Activated CD4-positive, alpha-beta T cell treated with anti-CD3 and anti-CD28 coated beads for 36 hours (primary cell): ENCODE measurements around the gene PIP5K1B. TPM values are rescaled to one million over a fixed set of nuclear protein-coding genes. Genes with fewer than 3 reads are reported as not detected.

ENCODE experiments used
- ATAC-seq: fragments of 200-7000 bp; cut with Tn5 transposase; one replicate; pipeline ENCODE4 v1.10.0; 2021; ENCODE audit warnings: mild to moderate bottlenecking, moderate library complexity
- CTCF ChIA-PET: fragments of 350-600 bp; sonication (Branson Sonifier 250); formaldehyde crosslinking; loops from one replicate; lab custom pipeline; 2021; ENCODE audit warnings: antibody characterized with exemption; lab: Charles Lee
- POLR2A ChIA-PET: fragments of 350-600 bp; sonication (Branson Sonifier 250); formaldehyde crosslinking; loops from one replicate; lab custom pipeline; 2021; ENCODE audit warnings: antibody characterized with exemption, inconsistent platforms; lab: Charles Lee
- DNase-seq: peaks from one replicate; pipeline ENCODE4 v3.0.0-alpha.2; 2020
- H3K27ac Mint-ChIP-seq: one replicate; pipeline ENCODE4 v1.8.0; 2021; ENCODE audit warnings: mixed read lengths
- H3K27me3 Mint-ChIP-seq: one replicate; pipeline ENCODE4 v1.8.0; 2021; ENCODE audit warnings: mixed read lengths
- H3K36me3 Mint-ChIP-seq: one replicate; pipeline ENCODE4 v1.8.0; 2021; ENCODE audit warnings: low read depth, mixed read lengths
- H3K4me1 Mint-ChIP-seq: one replicate; pipeline ENCODE4 v1.8.0; 2021; ENCODE audit warnings: mixed read lengths
- H3K4me3 Mint-ChIP-seq: one replicate; pipeline ENCODE4 v1.8.0; 2021; ENCODE audit warnings: mild to moderate bottlenecking, moderate library complexity, mixed read lengths
- H3K9me3 Mint-ChIP-seq: one replicate; pipeline ENCODE4 v1.8.0; 2021; ENCODE audit warnings: low read depth, mixed read lengths
- intact Hi-C, 2 experiments: fragments of 100-400 bp; cut with DNase I in 1 of 2; cut with micrococcal nuclease in 1 of 2; formaldehyde crosslinking; loops; one replicate each; pipeline versions ENCODE4 v1.14.2 to v1.15.1; 2022 to 2024; cut with DNase I, micrococcal nuclease
- total RNA-seq, 2 experiments: library from RNA; stranded (reverse); gene quantifications; one replicate each; pipeline ENCODE4 v1.2.3, GENCODE V29; 2021

PIP5K1B gene
- total RNA-seq: 1 to 10 TPM; 1.6 TPM

- peak within 1 kb of the TSS; percentile 76 for H3K4me3 Mint-ChIP-seq
- peaks cover 18% of the 10 kb centered on the region for H3K4me1 Mint-ChIP-seq
- DNase-seq: peak; percentile 78
- ChIA-PET CTCF (interaction anchor here (0.6 to 1.1 kb wide), 2 partner anchors 76 to 373 kb away, joined by 3 to 4 read pairs; no protein-coding TSS in a partner anchor), POLR2A (no interaction called here)
- intact Hi-C loops: loop anchor here in 1 of 2 experiments (1.0 to 10.0 kb wide), 4 partner anchors 76 to 320 kb away; a partner anchor contains a TSS
- peak; percentile 97 for ATAC-seq
- no peaks in the 10 kb centered on the region for H3K36me3 Mint-ChIP-seq
- peaks cover 64% of the 10 kb centered on the region for H3K27me3 Mint-ChIP-seq
- H3K9me3 Mint-ChIP-seq: no peaks in the 10 kb centered on the region
- no peak within 1 kb of the TSS for H3K27ac Mint-ChIP-seq
These were observed at the start of gene PIP5K1B for GRCh38 chr9:68704814-68705530. Gene PIP5K1B, plus strand, starts transcription at chr9:68705240. Its CDS starts 117,375 bp downstream, at chr9:68822615.

GRCh38 chr9:68664036-68664435, 41.0 kb upstream of the PIP5K1B start:
- peaks cover 4% of the 10 kb centered on the region for H3K9me3 Mint-ChIP-seq
- no peaks in the 10 kb centered on the region for H3K36me3 Mint-ChIP-seq
- H3K27ac Mint-ChIP-seq: no peak overlapping the region
- ChIA-PET CTCF (no interaction called here), POLR2A (no interaction called here)
- ATAC-seq: no peak
- H3K27me3 Mint-ChIP-seq: peaks cover 9% of the 10 kb centered on the region
- no peaks in the 10 kb centered on the region for H3K4me1 Mint-ChIP-seq
- intact Hi-C loops: no loop called here
- no peak for DNase-seq
- H3K4me3 Mint-ChIP-seq: no peak overlapping the region

GRCh38 chr9:68668127-68668526, 36.9 kb upstream of the PIP5K1B start:
- intact Hi-C loops: no loop called here
- no peaks in the 10 kb centered on the region for H3K4me1 Mint-ChIP-seq
- POLR2A ChIA-PET: no interaction called here
- H3K9me3 Mint-ChIP-seq: no peaks in the 10 kb centered on the region
- peaks cover 3% of the 10 kb centered on the region for H3K27me3 Mint-ChIP-seq
- no peak overlapping the region for H3K4me3 Mint-ChIP-seq
- CTCF ChIA-PET: no interaction called here
- ATAC-seq (no peak), DNase-seq (no peak)
- H3K27ac Mint-ChIP-seq: no peak overlapping the region
- no peaks in the 10 kb centered on the region for H3K36me3 Mint-ChIP-seq

GRCh38 chr9:68669218-68669617, 35.8 kb upstream of the PIP5K1B start:
- Mint-ChIP-seq H3K36me3 (no peaks in the 10 kb centered on the region), H3K4me3 (no peak overlapping the region), H3K27ac (no peak overlapping the region), H3K4me1 (no peaks in the 10 kb centered on the region), H3K27me3 (peaks cover 7% of the 10 kb centered on the region), H3K9me3 (no peaks in the 10 kb centered on the region)
- intact Hi-C loops: no loop called here
- ChIA-PET CTCF (interaction anchor here (0.6 kb wide), 2 partner anchors 144 to 304 kb away, joined by 3 to 5 read pairs; no protein-coding TSS in a partner anchor), POLR2A (no interaction called here)
- DNase-seq (no peak), ATAC-seq (no peak)

GRCh38 chr9:68672215-68672614, 32.8 kb upstream of the PIP5K1B start:
- ChIA-PET POLR2A (no interaction called here), CTCF (no interaction called here)
- Mint-ChIP-seq H3K27me3 (peaks cover 15% of the 10 kb centered on the region), H3K27ac (no peak overlapping the region), H3K4me3 (no peak overlapping the region), H3K9me3 (no peaks in the 10 kb centered on the region), H3K36me3 (no peaks in the 10 kb centered on the region), H3K4me1 (no peaks in the 10 kb centered on the region)
- ATAC-seq (no peak), DNase-seq (no peak)
- intact Hi-C loops: no loop called here

- no peak overlapping the region for H3K27ac Mint-ChIP-seq
- peaks cover 17% of the 10 kb centered on the region for H3K27me3 Mint-ChIP-seq
- no peaks in the 10 kb centered on the region for H3K9me3 Mint-ChIP-seq
- ATAC-seq: no peak
- ChIA-PET POLR2A (no interaction called here), CTCF (interaction anchor here (0.7 kb wide), 1 partner anchor 49 kb away, joined by 3 read pairs; no protein-coding TSS in a partner anchor)
- H3K4me1 Mint-ChIP-seq: no peaks in the 10 kb centered on the region
- no peak for DNase-seq
- intact Hi-C loops: no loop called here
- H3K36me3 Mint-ChIP-seq: no peaks in the 10 kb centered on the region
- H3K4me3 Mint-ChIP-seq: no peak overlapping the region
These were observed 32.4 kb upstream of the PIP5K1B start for GRCh38 chr9:68672625-68673024.

GRCh38 chr9:68678430-68678829, 26.6 kb upstream of the PIP5K1B start:
- ChIA-PET POLR2A (no interaction called here), CTCF (no interaction called here)
- no peak for ATAC-seq
- intact Hi-C loops: no loop called here
- DNase-seq: no peak
- H3K4me1 Mint-ChIP-seq: peaks cover 3% of the 10 kb centered on the region
- no peaks in the 10 kb centered on the region for H3K9me3 Mint-ChIP-seq
- H3K36me3 Mint-ChIP-seq: no peaks in the 10 kb centered on the region
- H3K27ac Mint-ChIP-seq: no peak overlapping the region
- no peak overlapping the region for H3K4me3 Mint-ChIP-seq
- H3K27me3 Mint-ChIP-seq: peaks cover 21% of the 10 kb centered on the region

GRCh38 chr9:68683433-68683832, 21.6 kb upstream of the PIP5K1B start:
- Mint-ChIP-seq H3K9me3 (no peaks in the 10 kb centered on the region), H3K4me1 (peaks cover 10% of the 10 kb centered on the region), H3K4me3 (no peak overlapping the region), H3K27me3 (peaks cover 27% of the 10 kb centered on the region), H3K27ac (no peak overlapping the region), H3K36me3 (no peaks in the 10 kb centered on the region)
- intact Hi-C loops: loop anchor here in 1 of 2 experiments (5.0 kb wide), 1 partner anchor 46 kb away; no protein-coding TSS in a partner anchor
- peak; percentile 23 for ATAC-seq
- ChIA-PET POLR2A (no interaction called here), CTCF (interaction anchor here (1.4 kb wide), 1 partner anchor 296 kb away, joined by 3 read pairs; no protein-coding TSS in a partner anchor)
- no peak for DNase-seq

- intact Hi-C loops: loop anchor here in 1 of 2 experiments (1.0 to 5.0 kb wide), 2 partner anchors 101 to 312 kb away; no protein-coding TSS in a partner anchor
- Mint-ChIP-seq H3K27me3 (peaks cover 21% of the 10 kb centered on the region), H3K36me3 (no peaks in the 10 kb centered on the region), H3K27ac (no peak overlapping the region), H3K4me1 (peaks cover 10% of the 10 kb centered on the region), H3K9me3 (no peaks in the 10 kb centered on the region), H3K4me3 (no peak overlapping the region)
- no peak for ATAC-seq
- ChIA-PET POLR2A (no interaction called here), CTCF (interaction anchor here (1.2 to 1.9 kb wide), 3 partner anchors 8 to 102 kb away, joined by 4 to 7 read pairs (median 7); no protein-coding TSS in a partner anchor)
- no peak for DNase-seq
These were observed 19.8 kb upstream of the PIP5K1B start for GRCh38 chr9:68685213-68685612.

- no peaks in the 10 kb centered on the region for H3K9me3 Mint-ChIP-seq
- intact Hi-C loops: loop anchor here (1.0 to 5.0 kb wide), 3 partner anchors 101 to 312 kb away; no protein-coding TSS in a partner anchor
- no peaks in the 10 kb centered on the region for H3K36me3 Mint-ChIP-seq
- H3K4me1 Mint-ChIP-seq: peaks cover 10% of the 10 kb centered on the region
- DNase-seq: peak; percentile 63
- peaks cover 21% of the 10 kb centered on the region for H3K27me3 Mint-ChIP-seq
- peak; percentile 83 for ATAC-seq
- POLR2A ChIA-PET: no interaction called here
- CTCF ChIA-PET: interaction anchor here (0.7 to 1.9 kb wide), 4 partner anchors 9 to 126 kb away, joined by 3 to 7 read pairs (median 5); no protein-coding TSS in a partner anchor
- no peak overlapping the region for H3K4me3 Mint-ChIP-seq
- no peak overlapping the region for H3K27ac Mint-ChIP-seq
These were observed 19.3 kb upstream of the PIP5K1B start for GRCh38 chr9:68685770-68686169.

GRCh38 chr9:68690088-68690487, 15.0 kb upstream of the PIP5K1B start:
- intact Hi-C loops: no loop called here
- CTCF ChIA-PET: interaction anchor here (1.1 kb wide), 1 partner anchor 10 kb away, joined by 4 read pairs; no protein-coding TSS in a partner anchor

More at GRCh38 chr9:68690088-68690487, 15.0 kb upstream of the PIP5K1B start:
- Mint-ChIP-seq H3K36me3 (no peaks in the 10 kb centered on the region), H3K27me3 (peaks cover 24% of the 10 kb centered on the region), H3K27ac (no peak overlapping the region), H3K4me1 (no peaks in the 10 kb centered on the region), H3K9me3 (no peaks in the 10 kb centered on the region), H3K4me3 (no peak overlapping the region)
- DNase-seq (no peak), ATAC-seq (no peak)
- POLR2A ChIA-PET: no interaction called here
